Thyroid gland (tissue), 4 donors: ENCODE data around the gene LAD1. TPM values are rescaled to one million over a fixed set of nuclear protein-coding genes. Genes with fewer than 3 reads are reported as not detected.

Experiments used
- DNase-seq, 2 donors: peaks; one replicate each; pipeline ENCODE4 v3.0.0-alpha.2; 2019
- H3K27ac ChIP-seq, 3 donors: fragments of 200-600 bp; sonication (generic); 1 replicate in 2 of 3; 2 replicates in 1 of 3; pipeline ENCODE4 v1.5.1; 2016 to 2019; ENCODE audit warnings: mild to moderate bottlenecking in 1 of 3, moderate library complexity in 1 of 3
- H3K27me3 ChIP-seq: fragments of 200-600 bp; sonication (generic); one replicate; pipeline ENCODE4 v1.5.1; 2019
- H3K36me3 ChIP-seq, 2 donors: fragments of 200-600 bp; sonication (generic); one replicate each; pipeline ENCODE4 v1.5.1; 2016 to 2019
- H3K4me1 ChIP-seq, 2 donors: fragments of 200-600 bp; sonication (generic); one replicate each; pipeline ENCODE4 v1.5.1; 2017 to 2019
- H3K4me3 ChIP-seq, 3 donors: fragments of 200-600 bp; sonication (generic); replicated peaks in 1 of 3; 1 replicate in 2 of 3; 2 replicates in 1 of 3; pipeline ENCODE4 v1.5.1; 2016; ENCODE audit warnings: mild to moderate bottlenecking in 1 of 3
- H3K9me3 ChIP-seq: fragments of 200-600 bp; sonication (generic); one replicate; pipeline ENCODE4 v1.5.1; 2017
- POLR2A ChIP-seq, 2 donors: fragments of 450-650 bp; IDR thresholded peaks; one replicate each; pipeline ENCODE4 v1.6.1; 2017; ENCODE audit warnings: antibody characterized with exemption in 2 of 2, mild to moderate bottlenecking in 2 of 2, moderate library complexity in 1 of 2
- WGBS, 2 donors: methylation state at CpG; one replicate each; pipeline ENCODE4 v1.1.5; 2017; 5-methylcytosine and 5-hydroxymethylcytosine counted together
- intact Hi-C: fragments of 100-400 bp; cut with DNase I; formaldehyde crosslinking; loops from one replicate; pipeline ENCODE4 v1.15.1; 2023
- total RNA-seq, 4 donors: library from RNA; depleted of rRNA; stranded (reverse); fragments of >200 nt; gene quantifications; one replicate each; pipeline ENCODE4 v1.2.3, GENCODE V29; 2016
- TF ChIP-seq, protein P1 (sequence below), 6 experiments: fragments of 200-600 bp in 3 of 6; fragments of 450-650 bp in 3 of 6; sonication (generic) in 3 of 6; IDR thresholded peaks; one replicate each; pipeline ENCODE4 v1.5.1; 2016 to 2019; ENCODE audit warnings: antibody characterized with exemption in 6 of 6, mild to moderate bottlenecking in 2 of 6, inconsistent platforms in 1 of 6, moderate library complexity in 1 of 6

LAD1 gene
- total RNA-seq, 4 donors from 2014 or later, result 2.9 to 7.4 (median 5.1) TPM

- intact Hi-C loops, result no loop called here
- no peak for TF ChIP-seq POLR2A (IDR thresholded peaks at IDR 0.05)
- TF ChIP-seq, protein P1, sequence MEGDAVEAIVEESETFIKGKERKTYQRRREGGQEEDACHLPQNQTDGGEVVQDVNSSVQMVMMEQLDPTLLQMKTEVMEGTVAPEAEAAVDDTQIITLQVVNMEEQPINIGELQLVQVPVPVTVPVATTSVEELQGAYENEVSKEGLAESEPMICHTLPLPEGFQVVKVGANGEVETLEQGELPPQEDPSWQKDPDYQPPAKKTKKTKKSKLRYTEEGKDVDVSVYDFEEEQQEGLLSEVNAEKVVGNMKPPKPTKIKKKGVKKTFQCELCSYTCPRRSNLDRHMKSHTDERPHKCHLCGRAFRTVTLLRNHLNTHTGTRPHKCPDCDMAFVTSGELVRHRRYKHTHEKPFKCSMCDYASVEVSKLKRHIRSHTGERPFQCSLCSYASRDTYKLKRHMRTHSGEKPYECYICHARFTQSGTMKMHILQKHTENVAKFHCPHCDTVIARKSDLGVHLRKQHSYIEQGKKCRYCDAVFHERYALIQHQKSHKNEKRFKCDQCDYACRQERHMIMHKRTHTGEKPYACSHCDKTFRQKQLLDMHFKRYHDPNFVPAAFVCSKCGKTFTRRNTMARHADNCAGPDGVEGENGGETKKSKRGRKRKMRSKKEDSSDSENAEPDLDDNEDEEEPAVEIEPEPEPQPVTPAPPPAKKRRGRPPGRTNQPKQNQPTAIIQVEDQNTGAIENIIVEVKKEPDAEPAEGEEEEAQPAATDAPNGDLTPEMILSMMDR (IDR thresholded peaks at IDR 0.05), result no peak
- Histone ChIP-seq H3K27me3 (no peaks in the 10 kb centered on the region), H3K36me3 (no peaks in the 10 kb centered on the region), H3K9me3 (no peaks in the 10 kb centered on the region), H3K27ac (no peak overlapping the region), H3K4me1 (no peaks in the 10 kb centered on the region), H3K4me3 (no peak overlapping the region)
- WGBS, 2 donors, result 75 to 82% methylated on average over 8 of the region's 8 CpGs
- DNase-seq, result no peak
These were observed 35.7 kb downstream of the LAD1 start for GRCh38 chr1:201363467-201363866.

DNA sequence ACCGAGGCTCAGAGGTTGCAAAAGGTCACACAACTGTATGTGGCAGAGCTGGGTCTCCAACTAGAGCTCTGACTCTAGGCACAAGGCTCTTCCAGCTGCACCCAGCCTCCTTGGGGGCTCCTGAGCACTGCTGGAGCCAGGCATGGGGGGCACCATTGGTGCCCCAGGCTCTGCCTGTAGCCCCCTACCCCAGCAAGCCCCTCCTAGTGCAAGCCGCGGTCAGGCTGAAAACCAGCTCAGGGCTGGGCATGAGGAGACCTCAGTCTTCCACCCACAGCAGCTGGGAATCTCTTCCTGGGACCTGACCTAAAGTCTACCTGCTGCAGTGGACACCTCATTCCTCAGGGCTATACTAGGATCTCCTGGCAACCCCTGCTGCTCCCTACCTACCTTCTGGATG lies 36.2 kb downstream of the LAD1 start:
- no peak for DNase-seq
- H3K9me3 ChIP-seq, result no peaks in the 10 kb centered on the region
- H3K27ac ChIP-seq, result no peak overlapping the region
- no peak for TF ChIP-seq POLR2A (IDR thresholded peaks at IDR 0.05)
- TF ChIP-seq, protein P1 (IDR thresholded peaks at IDR 0.05), result no peak
- WGBS, 2 donors, result 87 to 92% methylated on average over 3 of the region's 3 CpGs
- H3K36me3 ChIP-seq, result no peaks in the 10 kb centered on the region
- H3K4me3 ChIP-seq, result no peak overlapping the region
- no peaks in the 10 kb centered on the region for H3K27me3 ChIP-seq
- intact Hi-C loops, result loop anchor here (1.0 kb wide), 1 partner anchor 109 kb away; no protein-coding TSS in a partner anchor
- H3K4me1 ChIP-seq, result no peaks in the 10 kb centered on the region

- WGBS, 2 donors, result 48 to 53% methylated on average over 8 to 9 of the region's 10 CpGs
- no peak overlapping the region for H3K4me3 ChIP-seq
- TF ChIP-seq, protein P1 (IDR thresholded peaks at IDR 0.05), result peak; percentile 57 to 89 (median 77)
- no peak for TF ChIP-seq POLR2A (IDR thresholded peaks at IDR 0.05)
- intact Hi-C loops, result loop anchor here (1.0 kb wide), 1 partner anchor 108 kb away; no protein-coding TSS in a partner anchor
- H3K9me3 ChIP-seq, result no peaks in the 10 kb centered on the region
- H3K27ac ChIP-seq, result no peak overlapping the region
- DNase-seq, result peak; percentile 42 to 46
- no peaks in the 10 kb centered on the region for H3K4me1 ChIP-seq
- no peaks in the 10 kb centered on the region for H3K36me3 ChIP-seq
- H3K27me3 ChIP-seq, result no peaks in the 10 kb centered on the region
These were observed 37.2 kb downstream of the LAD1 start for GRCh38 chr1:201361652-201362504.

DNA sequence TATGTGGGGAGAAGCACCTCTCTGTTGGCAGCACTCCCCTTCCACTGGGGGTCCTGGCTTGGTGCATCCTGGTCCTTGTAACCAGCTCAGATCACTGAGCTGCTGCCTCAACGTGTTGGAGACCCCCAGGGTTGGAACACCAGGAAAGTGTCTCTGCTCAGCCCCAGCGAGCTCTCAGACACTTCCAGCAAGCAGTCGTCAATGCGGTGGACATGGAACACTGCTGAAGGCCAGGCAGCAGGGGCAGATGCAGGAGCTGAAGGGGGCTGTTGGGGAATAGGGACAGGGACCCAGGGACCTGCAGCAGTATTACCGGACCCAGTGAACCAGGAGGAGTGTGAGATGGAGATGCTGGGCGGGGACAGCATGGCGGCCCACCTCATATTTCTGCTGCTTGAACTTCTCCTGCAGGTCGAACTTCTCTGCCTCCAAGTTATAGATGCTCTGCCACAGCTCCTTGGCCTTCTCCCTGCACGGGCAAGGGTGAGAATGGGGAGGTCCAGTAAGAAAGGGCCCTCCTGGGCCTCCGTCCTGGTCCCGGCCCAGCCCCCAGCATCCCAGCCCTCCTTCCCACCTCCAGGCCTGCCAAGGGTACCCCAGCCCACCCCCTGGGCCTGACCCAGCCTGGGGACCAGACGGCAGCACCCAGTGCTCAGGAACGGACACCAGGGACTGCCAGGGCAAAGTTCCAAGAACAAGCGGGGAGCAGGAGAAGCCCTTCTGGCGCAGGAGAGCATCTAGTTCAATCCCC lies 38.0 kb downstream of the LAD1 start:
- intact Hi-C loops, result no loop called here
- no peaks in the 10 kb centered on the region for H3K27me3 ChIP-seq
- WGBS, 2 donors, result 81 to 82% methylated on average over 14 to 15 of the region's 15 CpGs
- no peaks in the 10 kb centered on the region for H3K4me1 ChIP-seq
- H3K9me3 ChIP-seq, result no peaks in the 10 kb centered on the region
- no peak overlapping the region for H3K27ac ChIP-seq
- no peaks in the 10 kb centered on the region for H3K36me3 ChIP-seq
- TF ChIP-seq, protein P1 (IDR thresholded peaks at IDR 0.05), result no peak
- no peak for TF ChIP-seq POLR2A (IDR thresholded peaks at IDR 0.05)
- no peak overlapping the region for H3K4me3 ChIP-seq
- no peak for DNase-seq

GRCh38 chr1:201360486-201360885 lies 38.6 kb downstream of the LAD1 start:
- Histone ChIP-seq H3K27ac (no peak overlapping the region), H3K4me3 (no peak overlapping the region), H3K9me3 (no peaks in the 10 kb centered on the region), H3K4me1 (no peaks in the 10 kb centered on the region), H3K27me3 (no peaks in the 10 kb centered on the region), H3K36me3 (no peaks in the 10 kb centered on the region)
- no peak for DNase-seq
- no peak for TF ChIP-seq POLR2A (IDR thresholded peaks at IDR 0.05)
- TF ChIP-seq, protein P1 (IDR thresholded peaks at IDR 0.05), result no peak
- WGBS, 2 donors, result 84 to 100% methylated on average over 4 to 7 of the region's 7 CpGs
- intact Hi-C loops, result no loop called here
